Ascending aorta (tissue), 2 donors: ENCODE measurements around the gene TEX101. TPM values are rescaled to one million over a fixed set of nuclear protein-coding genes. Genes with fewer than 3 reads are reported as not detected.
"Not testable (repeated sequence)": the region's sequence is repeated elsewhere in the genome, so short reads cannot be mapped to it uniquely, and the experiment has no call there.

Experiments used
- DNase-seq, 2 donors: peaks; one replicate each; pipeline ENCODE4 v3.0.0-alpha.2; 2019; ENCODE audit warnings: low spot score in 2 of 2
- H3K27ac ChIP-seq, 2 donors: fragments of 200-600 bp; sonication (generic); one replicate each; pipeline ENCODE4 v1.5.1; 2016 to 2017; ENCODE audit warnings: mild to moderate bottlenecking in 1 of 2
- H3K27me3 ChIP-seq: fragments of 200-600 bp; sonication (generic); one replicate; pipeline ENCODE4 v1.5.1; 2017
- H3K36me3 ChIP-seq, 2 donors: fragments of 200-600 bp; sonication (generic); one replicate each; pipeline ENCODE4 v1.5.1; 2016
- H3K4me1 ChIP-seq, 2 donors: fragments of 200-600 bp; sonication (generic); one replicate each; pipeline ENCODE4 v1.5.1; 2016 to 2017; ENCODE audit warnings: mild to moderate bottlenecking in 1 of 2
- H3K4me3 ChIP-seq, 2 donors: fragments of 200-600 bp; sonication (generic); one replicate each; pipeline ENCODE4 v1.5.1; 2016 to 2017; ENCODE audit warnings: mild to moderate bottlenecking in 1 of 2
- H3K9me3 ChIP-seq, 2 donors: fragments of 200-600 bp; sonication (generic); one replicate each; pipeline ENCODE4 v1.5.1; 2016
- intact Hi-C: fragments of 100-400 bp; cut with DNase I; formaldehyde crosslinking; loops from one replicate; pipeline ENCODE4 v1.15.1; 2023
- total RNA-seq: library from RNA; depleted of rRNA; stranded (reverse); fragments of >200 nt; gene quantifications from one replicate; pipeline ENCODE4 v1.1.0, GENCODE V29; 2016
- TF ChIP-seq, protein P1 (sequence below), 3 experiments: fragments of 200-600 bp in 2 of 3; fragments of 450-650 bp in 1 of 3; sonication (generic) in 2 of 3; IDR thresholded peaks; one replicate each; pipeline ENCODE4 v1.5.1; 2016 to 2019; ENCODE audit warnings: antibody characterized with exemption in 3 of 3, mild to moderate bottlenecking in 1 of 3, moderate library complexity in 1 of 3

Gene TEX101
- total RNA-seq, 1 donor from 2014 or later, result not detected

DNA sequence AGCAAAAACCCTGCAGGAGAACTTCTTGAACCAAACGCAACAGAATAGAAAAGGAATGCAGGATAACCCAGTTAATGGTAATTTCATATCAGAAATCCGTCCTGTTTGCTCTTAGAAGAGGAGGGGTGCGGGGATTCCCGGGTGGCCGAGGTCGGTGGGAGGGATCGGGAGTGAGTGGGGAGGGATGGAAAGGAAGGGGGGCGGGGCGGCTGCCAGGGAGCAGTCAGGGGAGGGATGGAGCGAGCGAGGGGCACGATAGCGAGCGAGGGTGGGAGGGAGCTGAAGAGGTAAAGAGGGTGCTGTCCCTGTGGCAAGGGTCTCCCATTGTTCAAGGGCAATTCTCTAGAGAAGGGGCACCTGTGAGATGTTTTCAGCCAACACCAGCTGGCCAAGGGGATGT, 34.7 kb upstream of the TEX101 start:
- Histone ChIP-seq H3K4me3 (no peak overlapping the region), H3K9me3 (no peaks in the 10 kb centered on the region), H3K4me1 (no peaks in the 10 kb centered on the region), H3K27ac (no peak overlapping the region), H3K27me3 (no peaks in the 10 kb centered on the region), H3K36me3 (no peaks in the 10 kb centered on the region)
- DNase-seq, result no peak
- TF ChIP-seq, protein P1, sequence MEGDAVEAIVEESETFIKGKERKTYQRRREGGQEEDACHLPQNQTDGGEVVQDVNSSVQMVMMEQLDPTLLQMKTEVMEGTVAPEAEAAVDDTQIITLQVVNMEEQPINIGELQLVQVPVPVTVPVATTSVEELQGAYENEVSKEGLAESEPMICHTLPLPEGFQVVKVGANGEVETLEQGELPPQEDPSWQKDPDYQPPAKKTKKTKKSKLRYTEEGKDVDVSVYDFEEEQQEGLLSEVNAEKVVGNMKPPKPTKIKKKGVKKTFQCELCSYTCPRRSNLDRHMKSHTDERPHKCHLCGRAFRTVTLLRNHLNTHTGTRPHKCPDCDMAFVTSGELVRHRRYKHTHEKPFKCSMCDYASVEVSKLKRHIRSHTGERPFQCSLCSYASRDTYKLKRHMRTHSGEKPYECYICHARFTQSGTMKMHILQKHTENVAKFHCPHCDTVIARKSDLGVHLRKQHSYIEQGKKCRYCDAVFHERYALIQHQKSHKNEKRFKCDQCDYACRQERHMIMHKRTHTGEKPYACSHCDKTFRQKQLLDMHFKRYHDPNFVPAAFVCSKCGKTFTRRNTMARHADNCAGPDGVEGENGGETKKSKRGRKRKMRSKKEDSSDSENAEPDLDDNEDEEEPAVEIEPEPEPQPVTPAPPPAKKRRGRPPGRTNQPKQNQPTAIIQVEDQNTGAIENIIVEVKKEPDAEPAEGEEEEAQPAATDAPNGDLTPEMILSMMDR (IDR thresholded peaks at IDR 0.05), result no peak
- intact Hi-C loops, result no loop called here

DNA sequence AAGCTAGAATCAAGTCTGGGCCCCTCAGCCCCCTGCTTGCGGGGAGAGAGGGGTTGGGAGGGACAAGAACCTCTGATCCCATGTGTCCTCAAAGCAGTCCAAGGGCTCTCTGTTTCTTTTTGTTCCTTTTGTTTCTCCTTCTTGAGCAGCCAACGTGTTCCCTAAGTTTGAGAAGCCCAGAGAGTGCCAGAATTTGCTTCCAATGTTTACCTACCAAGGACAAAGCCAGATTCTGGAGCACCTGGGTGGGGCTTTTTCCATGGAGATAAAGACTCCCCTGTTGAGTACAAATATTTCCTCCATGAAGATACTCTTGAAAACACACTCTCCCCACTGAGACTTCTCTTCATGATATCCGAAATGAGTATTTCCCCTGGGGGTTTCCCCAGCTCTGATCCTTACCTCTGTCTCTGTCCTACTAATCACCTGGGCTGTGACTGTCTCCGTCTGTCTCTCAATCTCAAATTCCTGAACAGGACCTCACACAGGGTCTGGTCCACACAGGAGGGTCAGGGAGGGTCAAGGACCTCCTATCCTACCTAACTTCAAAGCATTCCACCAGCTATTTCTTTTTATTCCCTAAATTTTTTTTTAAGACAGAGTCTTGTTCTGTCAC, 33.8 kb upstream of the TEX101 start:
- H3K27me3 ChIP-seq, result no peaks in the 10 kb centered on the region
- no peak for DNase-seq
- H3K4me3 ChIP-seq, result no peak overlapping the region
- TF ChIP-seq, protein P1 (IDR thresholded peaks at IDR 0.05), result no peak
- H3K27ac ChIP-seq, result no peak overlapping the region
- no peaks in the 10 kb centered on the region for H3K4me1 ChIP-seq
- intact Hi-C loops, result no loop called here
- no peaks in the 10 kb centered on the region for H3K9me3 ChIP-seq
- no peaks in the 10 kb centered on the region for H3K36me3 ChIP-seq

DNA sequence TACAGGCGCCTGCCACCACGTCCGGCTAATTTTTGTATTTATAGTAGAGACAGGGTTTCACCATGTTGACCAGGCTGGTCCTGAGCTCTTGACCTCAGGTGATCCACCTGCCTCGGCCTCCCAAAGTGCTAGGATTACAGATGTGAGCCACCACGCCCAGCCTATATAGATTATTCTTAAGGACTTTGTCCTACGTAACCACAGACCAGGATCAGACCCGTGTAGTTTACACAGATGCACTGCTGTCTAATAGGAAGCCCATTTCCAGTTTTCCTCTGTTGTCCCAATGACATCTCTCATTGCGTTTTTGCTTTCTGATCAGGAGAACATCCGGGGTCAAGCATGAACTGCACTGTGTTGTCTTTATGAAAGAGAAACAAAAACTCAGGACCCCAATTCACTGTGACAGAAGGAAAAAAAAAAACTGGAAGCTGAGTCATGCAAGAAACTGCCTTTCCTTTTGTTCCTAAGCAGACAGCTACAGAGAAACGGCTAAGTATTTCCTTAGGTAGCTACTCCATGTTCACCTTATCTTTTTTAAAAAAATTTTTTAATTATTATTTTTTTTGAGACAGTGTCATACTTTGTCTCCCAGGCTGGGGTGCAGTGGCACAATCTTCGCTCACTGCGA, 32.0 kb upstream of the TEX101 start:
- H3K27ac ChIP-seq, H3K9me3 ChIP-seq, H3K4me1 ChIP-seq, intact Hi-C loops, H3K4me3 ChIP-seq, DNase-seq, H3K27me3 ChIP-seq, H3K36me3 ChIP-seq: not testable (repeated sequence)

DNA sequence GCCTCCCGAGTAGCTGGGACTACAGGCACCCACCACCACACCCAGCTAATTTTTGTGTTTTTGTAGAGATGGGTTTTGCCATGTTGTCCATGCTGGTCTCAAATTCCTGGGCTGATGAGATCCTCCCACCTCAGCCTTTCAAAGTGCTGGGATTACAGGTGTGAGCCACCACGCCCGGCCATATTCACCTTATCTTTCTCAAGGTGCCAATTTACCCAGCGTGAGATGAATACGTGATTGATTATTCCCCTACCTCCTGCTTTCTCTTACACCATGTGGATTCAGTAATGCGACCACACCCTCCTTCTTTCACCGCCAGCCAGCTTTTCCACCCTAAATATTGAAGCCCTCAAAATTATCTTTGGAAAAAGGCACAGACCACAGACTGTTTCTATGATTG, 31.4 kb upstream of the TEX101 start:
- intact Hi-C loops, H3K27ac ChIP-seq, H3K27me3 ChIP-seq: not testable (repeated sequence)

DNA sequence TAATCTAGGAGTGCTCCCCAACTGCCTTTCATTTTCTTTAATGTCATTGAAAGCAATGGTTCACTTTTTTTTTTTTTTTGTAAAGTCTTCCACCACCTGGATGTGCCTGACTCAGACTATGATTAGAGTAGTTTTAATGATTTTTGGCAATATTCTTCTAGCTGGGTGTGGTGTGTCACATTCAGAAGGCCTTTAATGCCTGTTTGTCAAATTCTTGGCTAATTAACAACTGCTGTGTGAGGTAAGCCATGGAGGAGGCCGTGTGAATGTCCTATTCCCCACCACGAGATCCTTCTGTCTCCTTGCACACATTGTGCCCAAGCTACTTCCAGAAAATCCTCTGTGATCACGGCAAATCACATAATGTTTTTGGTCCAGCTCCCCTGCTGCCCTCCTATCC, 30.9 kb upstream of the TEX101 start:
- H3K36me3 ChIP-seq, DNase-seq, H3K27ac ChIP-seq, intact Hi-C loops, H3K9me3 ChIP-seq, H3K4me3 ChIP-seq, H3K27me3 ChIP-seq, H3K4me1 ChIP-seq: not testable (repeated sequence)

More for the DNA sequence above, 31.4 kb upstream of the TEX101 start:
- not testable (repeated sequence) for DNase-seq, H3K36me3 ChIP-seq, H3K4me3 ChIP-seq, H3K9me3 ChIP-seq, H3K4me1 ChIP-seq

DNA sequence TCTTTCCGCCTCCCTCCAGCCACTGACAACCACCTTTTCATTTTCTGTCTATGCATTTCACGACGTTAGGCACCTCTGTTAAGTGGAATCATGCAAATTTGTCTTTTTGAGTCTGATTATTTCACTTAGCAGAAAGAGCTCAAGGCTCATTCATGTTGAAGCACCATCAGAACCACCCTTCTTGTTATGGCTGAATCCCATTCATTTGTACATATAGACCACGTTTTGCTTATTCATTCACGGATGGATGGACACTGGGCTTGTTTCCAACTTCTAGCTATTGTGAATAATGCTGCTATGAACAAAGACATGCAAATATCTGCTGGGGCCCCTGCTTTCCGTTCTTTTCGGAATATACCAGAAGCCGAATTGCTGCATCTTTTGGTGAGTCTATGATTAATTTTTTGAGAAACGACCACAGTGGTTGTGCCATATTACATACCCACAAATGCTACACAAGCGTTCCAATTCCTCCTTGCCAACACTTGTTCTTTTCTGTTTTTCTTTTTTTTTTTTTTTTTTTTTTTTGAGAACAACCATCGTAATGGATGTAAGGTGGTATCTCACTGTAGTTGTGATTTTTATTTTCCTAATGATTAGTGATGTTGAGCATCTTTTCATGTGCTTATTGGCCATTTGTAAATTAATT, 23.7 kb upstream of the TEX101 start:
- not testable (repeated sequence) for H3K4me3 ChIP-seq

DNA sequence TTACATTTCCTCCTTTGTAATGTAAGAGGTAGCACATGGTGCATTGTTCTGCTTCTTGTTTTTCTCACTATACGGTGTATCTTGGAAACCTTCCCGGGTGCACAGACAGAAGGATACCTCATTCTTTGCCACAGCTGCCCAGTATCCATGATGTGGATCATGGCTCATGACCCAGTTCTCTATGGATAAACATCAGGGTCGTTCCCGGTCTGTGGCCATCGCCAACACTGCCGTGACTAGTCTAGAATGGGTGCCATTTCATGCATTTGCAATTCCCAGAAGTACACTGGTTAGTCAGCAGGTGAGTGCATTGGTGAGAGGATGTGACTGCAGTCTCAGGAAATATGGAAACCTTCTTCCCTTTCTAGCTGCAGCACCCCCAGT, 23.1 kb upstream of the TEX101 start:
- H3K36me3 ChIP-seq, H3K4me3 ChIP-seq, H3K9me3 ChIP-seq, intact Hi-C loops, H3K27ac ChIP-seq, DNase-seq, H3K4me1 ChIP-seq, H3K27me3 ChIP-seq: not testable (repeated sequence)

More for the DNA sequence above, 23.7 kb upstream of the TEX101 start:
- H3K9me3 ChIP-seq, H3K27ac ChIP-seq, H3K36me3 ChIP-seq, H3K27me3 ChIP-seq, intact Hi-C loops, H3K4me1 ChIP-seq, DNase-seq: not testable (repeated sequence)

DNA sequence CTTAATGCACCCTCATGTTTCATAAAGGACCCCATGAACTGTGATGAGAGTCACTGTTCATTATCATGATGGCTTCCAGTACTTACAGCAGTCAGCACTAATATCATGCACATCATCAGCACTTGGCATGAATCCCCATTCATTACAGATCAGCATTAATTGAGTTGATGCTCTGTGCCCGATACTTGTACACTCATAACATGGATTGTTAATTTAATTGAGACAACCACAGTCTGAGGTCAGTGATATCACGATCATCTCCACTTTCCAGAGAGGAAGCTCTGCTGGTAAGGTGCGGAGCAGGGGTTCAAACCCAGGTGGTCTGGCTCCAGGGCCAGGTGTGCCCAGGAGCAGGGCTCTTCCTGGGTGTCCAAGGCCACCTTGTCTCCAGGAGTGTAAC, 21.2 kb upstream of the TEX101 start:
- intact Hi-C loops, H3K36me3 ChIP-seq, H3K27me3 ChIP-seq, H3K4me3 ChIP-seq, DNase-seq, H3K27ac ChIP-seq, H3K4me1 ChIP-seq, H3K9me3 ChIP-seq: not testable (repeated sequence)
